Esophagus squamous epithelium (tissue), 5 donors: ENCODE data around the gene QRICH1. TPM values are rescaled to one million over a fixed set of nuclear protein-coding genes. Genes with fewer than 3 reads are reported as not detected.

Experiments
- DNase-seq: peaks from one replicate; lab custom pipeline; 2025; lab: John Stamatoyannopoulos, UW
- H3K27ac ChIP-seq, 4 donors: fragments of 200-600 bp; sonication (generic); one replicate each; pipeline ENCODE4 v1.5.1; 2016 to 2019; ENCODE audit warnings: mild to moderate bottlenecking in 1 of 4
- H3K27me3 ChIP-seq, 4 donors: fragments of 200-600 bp; sonication (generic); 1 replicate in 3 of 4; 2 replicates in 1 of 4; pipeline versions ENCODE4 v1.5.1 to v1.6.0; 2017 to 2021; ENCODE audit warnings: antibody characterized with exemption in 1 of 4
- H3K36me3 ChIP-seq, 3 donors: fragments of 200-600 bp; sonication (generic); one replicate each; pipeline ENCODE4 v1.5.1; 2016 to 2019
- H3K4me1 ChIP-seq, 3 donors: fragments of 200-600 bp; sonication (generic); one replicate each; pipeline ENCODE4 v1.5.1; 2017 to 2019
- H3K4me3 ChIP-seq, 4 donors: fragments of 200-600 bp; sonication (generic); 1 replicate in 3 of 4; 2 replicates in 1 of 4; pipeline ENCODE4 v1.5.1; 2016 to 2019; ENCODE audit warnings: mild to moderate bottlenecking in 2 of 4, moderate library complexity in 1 of 4
- H3K9me3 ChIP-seq, 3 donors: fragments of 200-600 bp; sonication (generic); one replicate each; pipeline ENCODE4 v1.5.1; 2016 to 2019
- CTCF ChIP-seq, 6 experiments: fragments of 450-650 bp in 4 of 6; fragments of 200-600 bp in 2 of 6; sonication (generic) in 2 of 6; IDR thresholded peaks; one replicate each; pipeline ENCODE4 v1.5.1; 2016 to 2019; ENCODE audit warnings: antibody characterized with exemption in 6 of 6, mild to moderate bottlenecking in 4 of 6, moderate library complexity in 4 of 6
- POLR2A ChIP-seq, 4 donors: fragments of 450-650 bp; IDR thresholded peaks; one replicate each; pipeline ENCODE4 v1.6.1; 2017; ENCODE audit warnings: antibody characterized with exemption in 4 of 4, mild to moderate bottlenecking in 4 of 4, moderate library complexity in 3 of 4
- WGBS, 2 donors: methylation state at CpG; one replicate each; pipeline ENCODE4 v1.1.5; 2018; 5-methylcytosine and 5-hydroxymethylcytosine counted together
- intact Hi-C: fragments of 100-400 bp; cut with DNase I; formaldehyde crosslinking; loops from one replicate; pipeline ENCODE4 v1.15.0; 2022
- total RNA-seq, 4 donors: library from RNA; depleted of rRNA; stranded (reverse); fragments of >200 nt; gene quantifications; one replicate each; pipeline ENCODE4 v1.1.0, GENCODE V29; 2016
- donor health status: DM: yes; HTN: yes; CAD: no.

Gene QRICH1
- total RNA-seq, 4 donors from 2014 or later, result 36.8 to 85.6 (median 49.1) TPM

GRCh38 chr3:48997714-48998637, 95.9 kb downstream of the QRICH1 start:
- no peaks in the 10 kb centered on the region for H3K9me3 ChIP-seq
- peaks cover 0 to under 1% (median 0%) of the 10 kb centered on the region in 3 donors for H3K4me1 ChIP-seq
- intact Hi-C loops, result no loop called here
- H3K27ac ChIP-seq, result no peak overlapping the region
- H3K4me3 ChIP-seq, result no peak overlapping the region
- DNase-seq, result no peak
- H3K36me3 ChIP-seq, result peaks cover 0 to 36% (median 0%) of the 10 kb centered on the region in 3 donors
- TF ChIP-seq POLR2A (IDR thresholded peaks at IDR 0.05), result no peak
- TF ChIP-seq CTCF (IDR thresholded peaks at IDR 0.05), result no peak
- no peaks in the 10 kb centered on the region for H3K27me3 ChIP-seq
- 80 to 83% methylated on average over 12 of the region's 20 CpGs for WGBS, 2 donors

GRCh38 chr3:48997102-48997635, 96.7 kb downstream of the QRICH1 start:
- Histone ChIP-seq H3K36me3 (peaks cover 0 to 32% (median 0%) of the 10 kb centered on the region in 3 donors), H3K4me1 (peaks cover 0 to 8% (median 1%) of the 10 kb centered on the region in 3 donors), H3K4me3 (no peak overlapping the region), H3K9me3 (no peaks in the 10 kb centered on the region), H3K27me3 (no peaks in the 10 kb centered on the region), H3K27ac (no peak overlapping the region)
- no peak for DNase-seq
- WGBS, 2 donors, result 100% methylated on average over 3 to 6 of the region's 8 CpGs
- no peak for TF ChIP-seq POLR2A (IDR thresholded peaks at IDR 0.05)
- TF ChIP-seq CTCF (IDR thresholded peaks at IDR 0.05), result no peak
- intact Hi-C loops, result no loop called here

GRCh38 chr3:48996640-48997039, 97.2 kb downstream of the QRICH1 start:
- WGBS, 2 donors, result 75 to 95% methylated on average over 2 to 7 of the region's 8 CpGs
- Histone ChIP-seq H3K9me3 (no peaks in the 10 kb centered on the region), H3K4me1 (peaks cover 3 to 14% (median 6%) of the 10 kb centered on the region in 3 donors), H3K36me3 (peaks cover 0 to 32% (median 0%) of the 10 kb centered on the region in 3 donors), H3K4me3 (no peak overlapping the region), H3K27me3 (no peaks in the 10 kb centered on the region), H3K27ac (no peak overlapping the region)
- TF ChIP-seq CTCF (IDR thresholded peaks at IDR 0.05) (no peak), POLR2A (IDR thresholded peaks at IDR 0.05) (no peak)
- intact Hi-C loops, result no loop called here
- no peak for DNase-seq

- no peak overlapping the region for H3K4me3 ChIP-seq
- H3K27ac ChIP-seq, result no peak overlapping the region
- H3K9me3 ChIP-seq, result no peaks in the 10 kb centered on the region
- H3K4me1 ChIP-seq, result peaks cover 14 to 38% (median 18%) of the 10 kb centered on the region in 3 donors
- no peak for DNase-seq
- peaks cover 0 to 32% (median 0%) of the 10 kb centered on the region in 3 donors for H3K36me3 ChIP-seq
- H3K27me3 ChIP-seq, result no peaks in the 10 kb centered on the region
- intact Hi-C loops, result no loop called here
- TF ChIP-seq CTCF (IDR thresholded peaks at IDR 0.05) (no peak), POLR2A (IDR thresholded peaks at IDR 0.05) (no peak)
Measured at GRCh38 chr3:48993834-48994233, 100.0 kb downstream of the QRICH1 start.
